Measurements from ENCODE around the gene NEMP2.
"Not testable (repeated sequence)": the region's sequence is repeated elsewhere in the genome, so short reads cannot be mapped to it uniquely, and the experiment has no call there.

The NEMP2 gene

GRCh38 chr2:190519975-190520767, 14.4 kb downstream of the NEMP2 start:
- DNase-seq = no peak

- DNase-seq = no peak
These were observed 17.1 kb downstream of the NEMP2 start for GRCh38 chr2:190517468-190517867.

GRCh38 chr2:190515687-190516086, 18.8 kb downstream of the NEMP2 start:
- no peak for DNase-seq

- DNase-seq = no peak
These were observed 19.8 kb downstream of the NEMP2 start for GRCh38 chr2:190514676-190515075.

- no peak for DNase-seq
These were observed 20.6 kb downstream of the NEMP2 start for GRCh38 chr2:190513877-190514276.

GRCh38 chr2:190512539-190513095, 21.9 kb downstream of the NEMP2 start:
- peak; percentile 40 for DNase-seq

GRCh38 chr2:190511104-190511503, 23.4 kb downstream of the NEMP2 start:
- DNase-seq = no peak

- not testable (repeated sequence) for DNase-seq
These were observed 24.6 kb downstream of the NEMP2 start for GRCh38 chr2:190509895-190510294.

- no peak for DNase-seq
These were observed 27.4 kb downstream of the NEMP2 start for GRCh38 chr2:190507135-190507534.

GRCh38 chr2:190506666-190507065, 27.9 kb downstream of the NEMP2 start:
- no peak for DNase-seq

GRCh38 chr2:190505696-190506095, 28.8 kb downstream of the NEMP2 start:
- no peak for DNase-seq

GRCh38 chr2:190504912-190505311, 29.6 kb downstream of the NEMP2 start:
- DNase-seq = no peak

- DNase-seq = no peak
These were observed 31.4 kb downstream of the NEMP2 start for GRCh38 chr2:190503088-190503487.

- DNase-seq = no peak
These were observed 32.7 kb downstream of the NEMP2 start for GRCh38 chr2:190501702-190502407.

GRCh38 chr2:190501231-190501630, 33.3 kb downstream of the NEMP2 start:
- no peak for DNase-seq

- DNase-seq = no peak
These were observed 34.4 kb downstream of the NEMP2 start for GRCh38 chr2:190500054-190500502.

- no peak for DNase-seq
These were observed 35.2 kb downstream of the NEMP2 start for GRCh38 chr2:190499273-190499672.

GRCh38 chr2:190497428-190497827, 37.1 kb downstream of the NEMP2 start:
- no peak for DNase-seq

- DNase-seq = not testable (repeated sequence)
These were observed 39.8 kb downstream of the NEMP2 start for GRCh38 chr2:190494600-190495227.

GRCh38 chr2:190493095-190493494, 41.4 kb downstream of the NEMP2 start:
- DNase-seq = no peak

GRCh38 chr2:190490502-190490901, 44.0 kb downstream of the NEMP2 start:
- DNase-seq = no peak

- no peak for DNase-seq
These were observed 45.0 kb downstream of the NEMP2 start for GRCh38 chr2:190489475-190489874.

GRCh38 chr2:190488516-190489233, 45.8 kb downstream of the NEMP2 start:
- DNase-seq = no peak

Data from inflammatory macrophage treated with lipopolysaccharide for 4 hours (primary cell).